AML-193 (cell line): ENCODE measurements around the gene SMOC2.

Experiments
- DNase-seq, 2 experiments: peaks; one replicate each; lab custom pipeline; 2025; lab: John Stamatoyannopoulos, UW

The SMOC2 gene

GRCh38 chr6:168442646-168443045 lies 1.7 kb downstream of the SMOC2 start:
- DNase-seq: no peak

DNA sequence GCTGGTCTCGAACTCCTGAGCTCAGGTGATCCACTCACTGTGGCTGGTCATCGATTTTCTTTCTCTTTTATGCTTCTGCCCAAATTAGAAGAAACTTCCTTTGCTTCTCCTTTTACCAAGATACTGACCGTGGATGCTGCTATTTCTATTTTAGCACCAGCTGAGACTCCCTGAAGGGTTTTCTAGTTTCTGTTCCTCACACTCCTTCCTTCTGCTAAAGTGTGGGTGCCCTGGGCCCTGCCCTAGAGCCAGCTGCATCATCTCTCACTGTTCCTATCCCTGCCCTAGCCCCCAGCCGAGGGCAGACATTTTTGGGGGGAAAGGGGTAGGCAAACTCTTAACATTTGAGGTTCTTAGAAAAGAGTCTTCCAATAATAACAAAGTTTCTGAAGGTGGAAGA lies 6.3 kb downstream of the SMOC2 start:
- no peak for DNase-seq

DNA sequence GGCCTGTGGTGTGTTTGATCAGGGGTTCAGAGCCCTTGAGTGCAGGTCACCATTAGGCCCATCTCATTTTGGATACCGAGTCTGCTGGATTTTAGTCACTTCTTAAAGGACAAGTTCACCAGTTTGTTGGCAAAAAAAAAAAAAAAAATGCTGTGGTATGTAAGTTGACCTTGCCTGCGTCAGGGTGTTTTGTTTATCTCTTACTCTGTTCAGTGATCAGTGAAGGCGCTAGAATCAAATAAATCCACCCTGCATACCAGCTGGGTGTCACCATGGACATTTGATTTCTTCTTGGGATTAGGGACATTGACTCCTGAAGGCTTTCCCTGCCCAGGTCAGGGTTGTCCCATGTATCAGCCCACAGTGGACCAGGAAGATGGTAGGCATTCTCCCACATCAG lies 6.7 kb downstream of the SMOC2 start:
- no peak for DNase-seq

DNA sequence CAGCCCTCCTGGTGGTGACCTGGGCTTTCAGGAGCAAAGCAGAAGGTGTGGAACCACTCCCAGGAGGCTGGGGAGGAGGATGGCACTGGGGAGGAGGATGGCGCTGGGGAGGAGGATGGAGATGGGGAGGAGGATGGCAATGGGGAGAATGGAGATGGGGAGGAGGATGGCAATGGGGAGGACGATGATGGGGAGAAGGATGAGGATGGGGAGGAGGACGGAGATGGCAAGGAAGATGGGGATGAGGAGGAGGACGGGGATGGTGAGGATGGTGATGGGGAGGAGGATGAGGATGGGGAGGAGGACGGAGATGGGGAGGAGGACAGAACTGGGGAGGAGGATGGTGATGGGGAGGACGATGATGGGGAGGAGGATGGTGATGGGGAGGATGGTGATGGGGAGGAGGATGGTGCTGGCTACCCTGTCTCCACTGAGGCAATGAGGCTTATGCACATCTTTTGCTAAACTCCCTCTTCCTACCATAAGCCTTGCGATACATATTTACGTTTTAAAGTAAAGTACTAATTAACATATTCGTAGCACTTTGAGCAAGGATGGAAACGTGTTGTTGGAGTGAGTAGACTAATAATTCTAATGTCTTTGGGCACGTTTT lies 7.4 kb downstream of the SMOC2 start:
- no peak for DNase-seq

DNA sequence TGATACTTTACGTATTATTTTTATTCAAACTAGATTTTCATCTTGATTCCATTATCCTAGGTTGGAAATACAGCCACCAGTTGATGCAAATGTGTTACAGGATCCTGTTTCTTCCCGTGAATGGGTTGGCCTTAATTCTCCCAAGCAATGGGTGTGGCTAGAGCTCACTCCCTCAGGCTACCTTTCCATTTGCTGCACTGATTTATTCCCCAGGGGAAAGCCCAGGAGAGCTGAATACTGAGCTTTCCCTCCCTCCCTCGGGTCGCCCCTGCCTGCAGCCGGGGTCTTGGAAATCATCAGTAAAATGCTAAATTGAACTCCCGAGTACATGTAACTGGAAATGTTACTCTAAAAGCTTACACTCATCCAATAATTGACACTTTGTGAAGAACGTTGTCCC lies 9.9 kb downstream of the SMOC2 start:
- no peak for DNase-seq

DNA sequence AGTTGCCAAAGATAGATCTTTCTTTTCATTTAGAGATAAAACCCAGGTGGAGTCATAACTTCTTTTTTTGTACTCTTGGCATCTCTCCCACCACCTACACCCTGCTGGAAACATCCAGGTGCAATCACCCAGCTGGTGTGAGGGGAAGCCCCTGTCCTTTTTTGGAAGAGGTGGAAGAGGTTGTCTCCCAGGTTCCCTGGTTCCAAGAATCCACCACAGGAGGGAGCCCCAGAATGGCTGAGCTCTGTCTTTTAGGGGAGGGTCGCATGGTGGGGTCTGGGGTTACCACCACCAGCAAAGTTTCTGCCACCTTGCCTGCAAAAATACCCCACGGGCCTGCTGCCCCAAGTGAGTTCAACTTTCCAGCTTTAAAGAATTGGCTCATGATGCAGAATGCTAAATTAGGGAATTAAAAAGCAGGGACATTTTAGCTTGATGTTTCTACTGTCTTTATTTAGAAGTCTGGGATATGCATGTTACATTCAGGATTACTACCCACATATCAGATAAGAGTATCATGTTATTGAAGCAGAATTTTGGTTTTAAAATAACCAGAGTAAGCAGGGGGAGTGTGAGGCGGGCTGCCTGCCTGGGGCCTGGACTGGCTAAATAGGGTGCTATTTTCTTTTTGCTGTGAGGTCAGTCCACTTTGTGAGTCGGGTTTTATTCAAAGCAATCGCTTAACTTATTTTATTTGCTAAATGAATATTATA lies 11.0 kb downstream of the SMOC2 start:
- no peak for DNase-seq

- DNase-seq: no peak
Observed at GRCh38 chr6:168452685-168453377, 11.8 kb downstream of the SMOC2 start.

DNA sequence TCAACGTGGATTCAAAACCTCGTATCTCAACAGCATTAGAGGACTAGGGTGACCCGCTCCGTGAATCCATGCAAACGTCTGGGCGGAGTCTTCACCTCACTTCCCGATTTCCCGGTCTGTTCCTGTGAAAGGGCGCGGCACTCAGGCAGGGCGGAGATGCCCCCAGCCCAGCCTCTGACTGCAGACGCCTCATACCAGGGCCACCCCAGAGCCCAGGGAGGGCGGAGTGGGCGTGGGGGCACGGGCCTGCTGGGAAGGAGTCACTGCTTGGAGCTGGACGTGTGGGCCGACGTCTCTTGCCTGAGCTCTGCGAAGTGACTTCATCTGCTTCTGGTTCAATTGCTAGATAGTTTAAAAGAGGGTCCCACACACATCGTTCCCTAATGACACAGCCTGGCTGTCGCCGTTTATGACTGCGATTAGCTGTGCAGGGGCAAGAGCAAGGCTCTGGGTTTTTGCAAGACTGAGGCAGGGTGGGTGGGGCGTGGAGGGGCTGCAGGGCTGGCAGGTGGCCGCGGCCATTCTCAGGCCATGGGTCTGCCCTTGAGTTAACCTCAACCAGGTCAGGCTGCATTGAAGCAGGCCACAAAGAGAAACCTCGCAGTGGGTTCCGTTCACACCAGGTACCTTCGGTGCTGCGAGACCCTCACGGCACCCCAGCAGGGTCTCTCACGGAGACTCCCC lies 15.0 kb downstream of the SMOC2 start:
- no peak for DNase-seq

GRCh38 chr6:168456907-168457652 lies 16.1 kb downstream of the SMOC2 start:
- DNase-seq: no peak

DNA sequence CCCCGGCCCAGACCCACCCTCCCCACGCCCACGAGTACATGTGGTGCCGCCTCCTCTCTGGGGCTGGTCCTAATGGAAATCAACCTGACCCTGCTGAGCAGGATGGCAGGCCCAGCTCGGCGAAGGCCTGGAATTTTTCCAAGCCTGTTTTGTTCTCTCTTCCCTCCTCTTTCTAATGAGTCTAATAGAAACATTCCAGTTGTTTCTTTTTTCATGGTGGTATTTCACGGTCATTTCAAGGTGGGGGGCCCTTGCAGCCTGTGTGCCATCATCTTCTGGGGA lies 16.6 kb downstream of the SMOC2 start:
- no peak for DNase-seq

DNA sequence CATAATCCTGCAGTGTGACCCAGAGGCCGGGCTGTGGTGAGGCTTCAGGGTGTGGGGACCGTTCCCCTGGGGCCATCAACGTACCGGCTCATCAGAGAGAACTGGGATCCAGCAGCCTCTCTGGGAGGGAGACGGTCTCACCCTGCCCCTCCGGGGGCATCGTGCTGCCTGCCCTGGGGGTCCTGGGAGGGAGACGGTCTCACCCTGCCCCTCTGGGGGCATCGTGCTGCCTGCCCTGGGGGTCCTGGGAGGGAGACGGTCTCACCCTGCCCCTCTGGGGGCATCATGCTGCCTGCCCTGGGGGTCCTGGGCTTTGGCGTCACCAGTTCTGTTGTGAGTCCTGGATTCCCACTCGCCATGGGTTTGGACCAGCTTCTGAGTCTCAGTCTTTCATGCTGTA lies 17.1 kb downstream of the SMOC2 start:
- DNase-seq: no peak

DNA sequence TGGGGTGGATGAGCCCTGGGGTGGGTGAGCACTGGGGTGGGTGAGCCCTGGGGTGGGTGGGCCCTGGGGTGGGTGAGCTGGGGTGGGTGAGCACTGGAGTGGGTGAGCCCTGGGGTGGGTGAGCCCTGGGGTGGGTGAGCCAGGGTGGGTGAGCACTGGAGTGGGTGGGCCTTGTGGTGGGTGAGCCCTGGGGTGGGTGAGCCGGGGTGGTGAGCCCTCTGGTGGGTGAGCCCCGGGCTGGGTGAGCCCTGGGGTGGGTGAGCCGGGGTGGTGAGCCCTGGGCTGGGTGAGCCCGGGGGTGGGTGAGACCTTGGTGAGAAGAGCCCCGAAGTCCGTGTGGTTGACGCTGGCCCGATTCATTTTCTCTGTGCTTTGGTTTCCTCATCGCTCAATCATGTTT lies 18.6 kb downstream of the SMOC2 start:
- DNase-seq: no peak

- DNase-seq: no peak
Observed at GRCh38 chr6:168462289-168462853, 21.4 kb downstream of the SMOC2 start.

GRCh38 chr6:168464546-168464945 lies 23.6 kb downstream of the SMOC2 start:
- no peak for DNase-seq

GRCh38 chr6:168468045-168468444 lies 27.1 kb downstream of the SMOC2 start:
- DNase-seq: no peak

DNA sequence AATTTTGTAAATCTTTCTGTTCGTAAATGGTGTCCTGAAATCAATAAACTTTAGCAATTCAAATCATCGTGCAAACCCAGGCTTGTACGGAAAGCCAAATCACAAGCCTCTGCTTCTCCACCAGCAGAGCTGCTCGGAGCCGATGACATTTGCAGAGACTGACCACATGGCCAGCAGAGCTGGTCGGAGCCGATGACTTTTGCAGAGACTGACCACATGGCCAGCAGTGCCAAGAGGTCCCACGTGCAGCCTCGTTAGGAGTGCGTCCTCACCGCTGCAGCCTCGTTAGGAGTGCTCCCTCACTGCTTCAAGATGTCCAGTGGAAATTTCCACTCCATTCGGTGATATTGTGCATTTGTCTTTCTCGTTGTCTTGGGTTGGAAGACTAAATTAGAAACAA lies 28.5 kb downstream of the SMOC2 start:
- no peak for DNase-seq

DNA sequence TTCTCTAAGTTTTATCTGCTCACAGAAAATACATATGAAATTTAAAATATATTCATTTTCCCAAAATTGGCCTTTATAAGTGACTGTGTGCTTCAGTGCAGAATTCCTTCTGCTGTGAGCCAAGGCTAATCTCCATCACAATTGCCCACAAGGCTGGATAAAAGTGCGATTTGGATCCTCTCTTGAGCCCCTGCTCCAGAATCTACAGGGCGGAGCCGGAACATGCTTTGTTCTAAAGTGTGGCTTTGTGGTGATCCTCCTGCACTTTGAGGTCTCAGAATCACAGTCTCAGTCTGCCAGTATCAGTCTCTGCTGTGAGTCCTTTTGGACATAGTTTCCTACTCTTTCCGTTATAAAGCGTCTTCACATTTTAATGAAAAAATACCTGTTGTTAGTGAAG lies 28.9 kb downstream of the SMOC2 start:
- no peak for DNase-seq

DNA sequence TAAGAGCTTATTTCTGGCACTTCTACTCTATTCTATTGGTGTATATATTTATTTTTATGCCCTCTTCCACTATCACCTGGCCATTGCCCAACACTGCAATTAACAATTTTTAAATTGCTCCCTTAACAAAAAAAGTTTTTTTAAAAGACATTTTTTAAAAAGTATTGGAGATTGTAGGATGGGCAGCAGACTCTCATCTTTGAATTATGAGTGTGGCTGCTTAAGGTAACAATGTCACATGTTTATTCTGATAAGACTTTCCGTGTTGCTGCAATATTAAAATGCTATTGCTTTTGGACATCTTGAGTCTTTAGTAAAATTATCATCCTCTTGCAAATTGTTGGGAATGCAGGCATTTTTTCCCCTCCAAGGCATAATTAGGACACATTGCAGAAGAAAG lies 31.4 kb downstream of the SMOC2 start:
- DNase-seq: no peak

- DNase-seq: no peak
Observed at GRCh38 chr6:168473197-168473596, 32.2 kb downstream of the SMOC2 start.

GRCh38 chr6:168475188-168476013 lies 34.4 kb downstream of the SMOC2 start:
- no peak for DNase-seq

DNA sequence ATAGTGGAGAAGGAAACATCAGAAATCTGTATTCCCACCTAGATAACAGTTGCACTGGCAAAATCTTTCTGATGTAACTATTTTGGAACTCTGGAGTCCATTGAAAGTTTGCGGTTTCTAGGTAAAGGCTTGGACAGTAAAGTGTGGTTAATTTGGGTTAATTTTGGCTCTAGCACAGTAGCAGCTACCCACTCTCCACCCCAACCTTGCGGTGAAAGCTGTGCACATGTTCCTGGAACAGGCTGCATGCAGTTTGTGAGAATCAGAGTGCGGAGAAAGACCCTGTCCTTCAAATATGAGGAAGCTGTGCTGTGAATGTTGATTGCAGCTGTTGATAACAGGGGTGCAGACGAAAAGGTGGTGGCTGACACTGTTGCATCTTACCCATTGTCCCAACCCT lies 38.4 kb downstream of the SMOC2 start:
- DNase-seq: no peak
